ENCODE data around the gene CD200R1L.
A peak's percentile ranks its signal among the peaks of the same experiment; 100 is the strongest.

Gene CD200R1L

GRCh38 chr3:112793326-112794081, 53.2 kb downstream of the CD200R1L start:
- FAIRE-seq (peak; percentile 23), DNase-seq (ENCODE audit: low spot score) (no peak)

- FAIRE-seq = no peak
- DNase-seq (ENCODE audit: low spot score) = no peak
Measured at GRCh38 chr3:112791736-112792135, 54.9 kb downstream of the CD200R1L start.

- no peak for DNase-seq (ENCODE audit: low spot score)
- FAIRE-seq = no peak
Measured at GRCh38 chr3:112789787-112790186, 56.9 kb downstream of the CD200R1L start.

DNA sequence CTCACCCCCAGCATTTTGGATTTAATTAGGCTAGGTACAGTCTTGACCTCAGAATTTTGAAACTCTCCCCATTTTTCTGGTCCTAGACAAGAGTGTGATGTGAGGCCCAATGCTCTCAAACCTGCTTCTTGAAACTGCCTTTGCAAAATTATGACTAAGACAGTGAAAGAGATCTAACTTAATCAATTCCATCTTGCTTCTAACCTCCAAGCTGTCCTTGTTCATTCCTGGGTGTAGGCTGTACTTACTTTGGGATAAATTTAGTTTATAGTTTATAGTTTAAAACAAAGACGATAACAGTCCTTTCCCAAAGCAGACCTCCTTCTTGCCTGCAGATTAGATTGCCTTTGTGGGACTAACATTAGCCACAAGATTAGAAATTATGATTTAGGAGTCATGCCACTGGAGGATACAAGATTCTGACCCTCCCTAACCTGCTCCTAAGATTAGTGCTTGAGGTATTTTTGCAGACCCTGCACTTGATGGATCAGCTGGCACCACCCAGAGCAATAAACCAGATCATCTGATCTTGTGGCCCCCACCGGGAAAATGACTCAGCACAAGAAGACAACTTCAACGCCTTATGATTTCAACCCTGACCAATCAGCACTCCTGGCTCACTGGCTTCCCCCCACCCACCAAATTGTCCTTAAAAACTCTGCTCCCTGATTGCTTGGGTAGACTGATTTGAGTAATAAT, 59.6 kb downstream of the CD200R1L start:
- DNase-seq (ENCODE audit: low spot score) (no peak), FAIRE-seq (no peak)

- DNase-seq (ENCODE audit: low spot score) (no peak), FAIRE-seq (no peak)
Measured at GRCh38 chr3:112786002-112786590, 60.6 kb downstream of the CD200R1L start.

GRCh38 chr3:112785321-112786001, 61.2 kb downstream of the CD200R1L start:
- DNase-seq (ENCODE audit: low spot score) = no peak
- FAIRE-seq = no peak

DNA sequence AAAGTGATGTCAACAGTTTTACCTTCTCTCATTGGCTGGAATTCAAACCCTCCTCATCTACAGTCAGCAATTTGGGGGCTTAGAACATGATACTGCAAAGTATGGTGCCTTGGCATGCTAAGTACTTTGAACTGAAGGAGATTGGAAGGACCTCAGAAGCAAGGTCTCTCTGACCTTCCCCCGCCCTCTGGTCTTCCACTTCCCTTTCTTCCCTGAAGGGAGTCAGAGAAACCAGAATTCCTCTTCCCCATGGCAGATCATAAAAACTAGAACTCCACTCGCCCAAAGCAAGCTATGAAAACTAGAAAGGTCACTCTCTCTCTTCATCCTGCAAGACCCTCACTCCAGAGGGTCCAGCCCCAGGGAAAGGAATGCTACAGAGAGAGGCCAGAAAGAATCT, 64.2 kb downstream of the CD200R1L start:
- no peak for DNase-seq (ENCODE audit: low spot score)
- no peak for FAIRE-seq

GRCh38 chr3:112781599-112781998, 65.1 kb downstream of the CD200R1L start:
- DNase-seq (ENCODE audit: low spot score) (peak; percentile 28), FAIRE-seq (no peak)

DNA sequence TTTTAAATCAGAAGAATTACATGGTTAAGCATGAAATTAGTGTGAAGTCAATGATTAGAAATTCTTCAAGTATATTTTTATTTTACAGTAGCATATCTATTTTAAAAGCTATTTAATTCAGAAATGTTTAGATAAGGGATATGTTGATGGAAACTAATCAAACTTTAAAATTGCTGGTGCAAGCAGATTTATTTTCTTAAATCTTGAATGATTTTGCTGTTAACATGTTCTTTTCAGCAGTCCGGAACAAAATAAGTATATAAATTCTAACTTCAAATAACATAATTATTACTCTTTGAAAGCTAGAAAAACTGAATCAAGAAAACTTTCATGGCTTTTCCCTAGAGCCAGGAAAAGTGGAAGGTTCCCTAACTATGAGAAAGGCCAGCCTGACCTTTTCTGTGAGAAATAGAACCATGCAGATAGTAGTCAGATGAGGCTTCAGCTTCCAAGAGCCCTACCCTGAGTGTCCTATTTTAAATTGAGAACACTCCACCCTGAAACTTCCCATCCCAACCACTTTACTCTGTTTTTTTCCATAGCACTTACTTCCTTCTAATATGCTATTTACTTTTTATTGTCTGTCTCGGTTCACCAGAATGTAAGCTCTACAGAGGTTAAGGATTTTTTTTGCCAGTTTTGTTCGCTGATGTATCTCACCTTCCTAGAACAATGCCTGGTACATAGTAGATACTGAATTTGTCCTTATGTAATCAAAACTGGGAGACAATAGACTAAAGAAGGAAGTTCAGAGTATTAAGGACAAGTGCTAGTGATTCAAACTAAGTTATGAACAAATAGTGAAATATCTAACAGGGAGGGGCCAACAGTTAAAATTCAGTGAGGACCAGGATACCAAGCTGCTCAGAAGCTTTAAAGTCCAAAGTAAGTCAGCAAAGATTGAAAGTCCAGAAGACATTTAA, 66.8 kb downstream of the CD200R1L start:
- FAIRE-seq (no peak), DNase-seq (ENCODE audit: low spot score) (no peak)

- DNase-seq (ENCODE audit: low spot score) = no peak
- no peak for FAIRE-seq
Measured at GRCh38 chr3:112779011-112779410, 67.7 kb downstream of the CD200R1L start.

DNA sequence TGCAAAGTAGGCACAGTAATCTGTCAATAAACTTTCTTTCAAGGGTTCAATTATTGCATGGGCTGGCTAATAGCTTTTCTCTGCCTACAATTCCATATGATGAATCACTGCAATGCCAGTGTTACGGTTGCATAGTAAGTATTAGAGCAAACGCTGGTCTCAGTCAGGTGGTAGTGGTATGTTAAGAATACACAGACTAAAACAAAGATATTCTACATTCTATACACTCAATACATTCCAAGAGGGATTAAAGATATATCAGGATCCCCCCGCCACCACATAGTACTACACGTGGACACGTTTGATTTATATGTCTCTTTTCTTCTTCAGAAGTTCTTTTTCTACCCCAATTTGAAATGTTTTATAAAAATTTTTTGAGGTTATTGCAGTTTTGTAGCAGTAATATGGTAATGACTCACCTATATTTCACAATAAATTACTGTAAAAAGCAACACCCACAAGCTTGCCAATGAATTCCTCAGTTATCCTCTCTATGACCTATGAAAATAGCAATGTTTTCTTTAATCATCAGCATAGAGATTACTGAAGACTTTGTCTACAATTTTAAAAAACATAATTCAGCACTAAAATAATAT, 68.2 kb downstream of the CD200R1L start:
- peak; percentile 18 for DNase-seq (ENCODE audit: low spot score)
- peak; percentile 32 for FAIRE-seq

GRCh38 chr3:112777811-112778210, 68.9 kb downstream of the CD200R1L start:
- DNase-seq (ENCODE audit: low spot score) (no peak), FAIRE-seq (no peak)

DNA sequence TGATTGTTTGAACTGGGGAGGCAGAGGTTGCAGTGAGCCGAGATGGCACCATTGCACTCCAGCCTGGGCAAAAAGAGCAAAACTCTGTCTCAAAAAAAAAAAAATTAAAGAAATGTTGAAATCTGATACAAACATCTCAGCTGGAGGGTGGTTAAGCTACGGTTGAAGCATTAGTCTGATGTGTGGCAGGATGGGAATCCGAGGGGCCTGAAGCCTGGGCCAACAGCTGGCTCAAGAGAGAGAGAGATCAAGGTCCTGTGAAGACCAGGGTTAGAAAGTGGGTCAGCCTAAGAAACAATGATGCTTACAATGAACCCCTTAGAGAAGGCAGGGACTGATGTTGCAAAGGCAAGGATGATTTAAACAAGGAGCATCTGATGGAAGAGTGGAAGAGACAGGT, 69.8 kb downstream of the CD200R1L start:
- DNase-seq (ENCODE audit: low spot score) = no peak
- FAIRE-seq = no peak

GRCh38 chr3:112776000-112776399, 70.7 kb downstream of the CD200R1L start:
- FAIRE-seq = no peak
- DNase-seq (ENCODE audit: low spot score) = no peak

DNA sequence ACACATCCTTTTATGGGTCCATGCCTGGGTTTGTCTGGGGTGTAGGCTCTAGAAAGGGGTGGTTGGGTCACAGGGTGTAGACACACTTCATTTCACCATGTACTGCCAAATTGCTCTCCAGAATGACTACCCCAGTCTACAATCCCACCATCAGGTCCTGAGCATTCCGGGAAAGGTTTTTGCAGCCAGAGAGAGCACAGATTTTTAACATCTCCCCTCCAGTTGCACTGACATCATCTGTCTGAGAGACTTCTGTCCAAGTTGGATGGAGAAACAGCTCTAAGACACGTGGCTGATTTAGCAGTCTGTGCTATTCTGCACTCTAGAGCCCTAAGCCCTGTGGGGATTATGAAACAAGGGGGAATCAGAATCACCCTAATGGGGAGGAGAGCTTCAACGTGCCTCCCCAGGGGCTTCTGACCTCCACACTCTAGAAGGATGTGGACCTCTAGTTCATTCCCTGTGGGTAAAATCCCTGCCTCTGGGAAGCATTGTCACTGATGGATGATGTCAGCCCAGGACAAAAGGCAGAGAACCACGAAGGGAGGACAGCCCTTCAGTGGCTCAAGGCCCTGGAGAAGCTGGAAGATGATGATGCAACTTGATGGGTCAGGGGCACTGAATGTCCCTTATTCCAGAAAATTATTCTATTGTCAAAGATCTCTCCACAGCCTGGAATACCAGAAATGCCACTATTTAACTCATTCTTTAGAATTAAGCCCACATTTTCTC, 71.5 kb downstream of the CD200R1L start:
- FAIRE-seq (no peak), DNase-seq (ENCODE audit: low spot score) (no peak)

DNA sequence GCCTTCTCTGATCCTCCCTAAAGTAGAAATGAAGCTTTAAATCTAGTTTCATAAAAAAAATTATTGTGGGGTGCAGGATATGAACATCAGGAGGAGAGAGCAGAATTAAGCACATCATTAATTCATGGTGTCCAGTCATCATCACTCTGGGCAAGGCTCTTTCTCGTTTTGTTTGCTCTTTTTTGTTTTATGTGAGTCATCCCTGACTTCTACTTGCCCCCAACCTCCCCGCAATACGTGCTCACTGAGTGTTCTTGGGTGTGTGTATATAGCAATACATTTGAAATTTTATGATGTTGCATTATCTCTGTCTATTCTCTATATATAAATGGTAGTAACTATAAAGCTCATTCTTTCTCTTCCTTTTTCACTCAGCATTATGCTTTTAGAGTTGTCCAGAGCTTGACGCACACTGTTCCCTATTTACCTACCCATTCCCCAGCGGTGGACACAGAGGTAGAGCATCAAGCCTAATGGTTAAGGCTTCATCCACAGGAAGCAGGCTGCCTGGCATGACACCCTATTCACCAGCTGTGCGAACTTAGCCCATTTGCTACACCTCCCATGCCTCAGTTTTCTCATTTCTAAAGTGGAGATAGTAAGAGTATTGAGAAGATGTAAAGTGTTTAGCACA, 72.3 kb downstream of the CD200R1L start:
- peak; percentile 80 for FAIRE-seq
- peak; percentile 71 for DNase-seq (ENCODE audit: low spot score)

DNA sequence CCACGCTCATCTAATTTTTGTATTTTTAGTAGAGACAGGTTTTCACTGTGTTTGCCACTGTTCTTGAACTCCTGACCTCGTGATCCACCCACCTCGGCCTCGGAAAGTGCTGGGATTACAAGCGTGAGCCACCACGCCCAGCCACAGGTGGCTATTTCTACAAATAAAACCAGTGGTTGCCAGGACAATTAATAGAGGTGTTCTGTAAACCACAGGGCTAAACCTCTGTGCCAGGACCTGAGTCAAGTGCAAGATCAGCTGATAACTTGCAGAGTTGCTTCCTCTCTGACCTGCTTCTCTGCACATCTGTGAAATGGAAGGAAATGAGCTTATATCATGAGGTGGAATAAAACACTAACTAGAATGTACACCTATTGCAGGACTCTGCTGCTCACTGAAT, 72.8 kb downstream of the CD200R1L start:
- FAIRE-seq = peak; percentile 41

DNA sequence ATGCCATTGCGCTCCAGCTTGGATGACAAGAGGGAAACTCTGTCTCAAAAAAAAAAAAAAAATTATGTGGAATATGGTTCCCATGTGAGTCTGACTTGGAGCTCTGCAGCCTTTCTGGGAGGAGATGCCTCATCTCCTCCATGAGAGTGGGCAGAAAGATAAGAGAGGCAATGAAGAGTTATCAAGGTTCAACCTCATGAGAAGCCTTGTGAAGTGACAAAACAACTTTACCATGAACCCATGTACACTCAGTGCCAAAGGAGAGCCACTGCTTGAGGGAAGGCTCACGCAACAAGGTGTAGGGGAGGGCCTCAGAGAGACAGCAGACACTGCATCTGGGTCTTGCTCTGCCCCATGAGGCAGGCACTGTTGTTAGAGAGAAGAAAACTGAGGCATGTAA, 75.7 kb downstream of the CD200R1L start:
- no peak for FAIRE-seq
- no peak for DNase-seq (ENCODE audit: low spot score)

More for the DNA sequence above, 72.8 kb downstream of the CD200R1L start:
- DNase-seq (ENCODE audit: low spot score) = peak; percentile 71

DNA sequence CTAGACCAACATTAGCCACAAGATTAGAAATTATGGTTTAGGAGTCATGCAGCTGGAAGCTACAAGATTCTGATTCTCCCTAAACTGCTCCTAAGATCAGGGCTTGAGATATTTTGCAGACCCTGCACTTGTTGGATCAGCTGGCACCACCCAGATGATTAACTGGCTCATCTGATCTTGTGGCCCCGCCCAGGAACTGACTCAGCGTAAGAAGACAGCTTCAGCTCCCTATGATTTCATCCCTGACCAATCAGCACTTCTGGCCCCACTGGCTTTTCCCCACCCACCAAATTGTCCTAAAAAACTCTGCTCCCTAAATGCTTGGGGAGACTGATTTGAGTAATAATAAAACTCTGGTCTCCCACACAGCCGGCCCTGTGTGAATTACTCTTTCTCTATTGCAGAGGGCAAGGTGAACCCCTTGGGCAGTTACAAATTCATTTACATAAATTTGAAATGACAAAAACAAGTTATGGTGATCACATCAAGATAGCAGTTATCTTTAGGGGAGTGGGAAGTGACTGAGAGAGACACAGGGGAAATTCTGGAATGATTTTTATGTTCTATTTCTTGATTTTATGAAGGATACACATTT, 76.5 kb downstream of the CD200R1L start:
- DNase-seq (ENCODE audit: low spot score) (no peak), FAIRE-seq (no peak)
